Thoracic aorta (tissue), 2 donors: ENCODE data around the gene RFX3. TPM values are rescaled to one million over a fixed set of nuclear protein-coding genes. Genes with fewer than 3 reads are reported as not detected.

Source experiments
- ATAC-seq: fragments of 150-250 bp; one replicate; pipeline ENCODE4 v1.8.0; 2017; ENCODE audit warnings: low read depth; ENCODE audit not compliant: insufficient number of reproducible peaks, low FRiP score
- DNase-seq: peaks from one replicate; pipeline ENCODE4 v3.0.0-alpha.2; 2020; ENCODE audit warnings: low spot score
- H3K27ac ChIP-seq, 2 donors: fragments of 200-600 bp; sonication (generic); 1 replicate in 1 of 2; 2 replicates in 1 of 2; pipeline ENCODE4 v1.5.1; 2016; ENCODE audit warnings: mild to moderate bottlenecking in 2 of 2, moderate library complexity in 2 of 2
- H3K27me3 ChIP-seq: fragments of 200-600 bp; sonication (generic); replicated peaks from 2 replicates; pipeline ENCODE4 v1.6.0; 2016; ENCODE audit warnings: mild to moderate bottlenecking; ENCODE audit not compliant: insufficient read depth
- H3K36me3 ChIP-seq: fragments of 200-600 bp; sonication (generic); one replicate; pipeline ENCODE4 v1.5.1; 2016
- H3K4me1 ChIP-seq, 2 donors: fragments of 200-600 bp; sonication (generic); 1 replicate in 1 of 2; 2 replicates in 1 of 2; pipeline versions ENCODE4 v1.5.1 to v1.6.0; 2016; ENCODE audit warnings: low read depth in 2 of 2, mild to moderate bottlenecking in 1 of 2; ENCODE audit not compliant: control insufficient read depth in 1 of 2
- H3K4me3 ChIP-seq: fragments of 200-600 bp; sonication (generic); 2 replicates; pipeline ENCODE4 v1.5.1; 2016; ENCODE audit warnings: mild to moderate bottlenecking
- H3K9me3 ChIP-seq: fragments of 200-600 bp; sonication (generic); 2 replicates; pipeline ENCODE4 v1.5.1; 2016
- total RNA-seq, 2 donors: library from RNA; depleted of rRNA; stranded (reverse); fragments of >200 nt; gene quantifications; one replicate each; pipeline versions ENCODE4 v1.1.0 to v1.2.3, GENCODE V29; 2016
- TF ChIP-seq, protein P1 (sequence below): fragments of 200-600 bp; sonication (generic); IDR thresholded peaks from one replicate; pipeline ENCODE4 v1.5.1; 2019; ENCODE audit warnings: antibody characterized with exemption

The RFX3 gene
- total RNA-seq, 2 donors from 2014 or later = 2.6 to 15.6 TPM

- DNase-seq (no peak), ATAC-seq (no peak)
- peaks cover 0 to 8% of the 10 kb centered on the region in 2 donors for H3K4me1 ChIP-seq
- no peaks in the 10 kb centered on the region for H3K9me3 ChIP-seq
- peak overlapping the region; percentile 40 for H3K4me3 ChIP-seq
- H3K27ac ChIP-seq = peak overlapping the region in 1 of 2 donors; percentile 24
- H3K36me3 ChIP-seq = no peaks in the 10 kb centered on the region
- H3K27me3 ChIP-seq = no peaks in the 10 kb centered on the region
- TF ChIP-seq, protein P1, sequence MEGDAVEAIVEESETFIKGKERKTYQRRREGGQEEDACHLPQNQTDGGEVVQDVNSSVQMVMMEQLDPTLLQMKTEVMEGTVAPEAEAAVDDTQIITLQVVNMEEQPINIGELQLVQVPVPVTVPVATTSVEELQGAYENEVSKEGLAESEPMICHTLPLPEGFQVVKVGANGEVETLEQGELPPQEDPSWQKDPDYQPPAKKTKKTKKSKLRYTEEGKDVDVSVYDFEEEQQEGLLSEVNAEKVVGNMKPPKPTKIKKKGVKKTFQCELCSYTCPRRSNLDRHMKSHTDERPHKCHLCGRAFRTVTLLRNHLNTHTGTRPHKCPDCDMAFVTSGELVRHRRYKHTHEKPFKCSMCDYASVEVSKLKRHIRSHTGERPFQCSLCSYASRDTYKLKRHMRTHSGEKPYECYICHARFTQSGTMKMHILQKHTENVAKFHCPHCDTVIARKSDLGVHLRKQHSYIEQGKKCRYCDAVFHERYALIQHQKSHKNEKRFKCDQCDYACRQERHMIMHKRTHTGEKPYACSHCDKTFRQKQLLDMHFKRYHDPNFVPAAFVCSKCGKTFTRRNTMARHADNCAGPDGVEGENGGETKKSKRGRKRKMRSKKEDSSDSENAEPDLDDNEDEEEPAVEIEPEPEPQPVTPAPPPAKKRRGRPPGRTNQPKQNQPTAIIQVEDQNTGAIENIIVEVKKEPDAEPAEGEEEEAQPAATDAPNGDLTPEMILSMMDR = no peak
Observed at GRCh38 chr9:3508521-3509291, 17.1 kb downstream of the RFX3 start.

DNA sequence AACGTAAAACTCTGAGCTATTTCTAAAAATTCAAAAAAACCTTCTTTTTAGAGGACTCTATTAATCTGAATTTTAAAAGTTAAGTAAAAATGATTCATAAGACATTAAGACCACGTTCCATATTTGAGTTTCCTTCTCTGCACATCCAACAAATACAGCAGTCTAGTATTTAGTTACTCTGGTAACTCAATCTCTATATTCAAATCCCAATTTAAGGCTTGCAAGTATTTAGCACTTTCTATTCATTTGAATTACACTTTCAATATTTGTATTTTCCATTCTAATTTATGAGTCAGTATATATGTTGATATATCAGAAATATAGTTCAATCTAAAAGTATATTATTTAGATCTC lies 17.7 kb downstream of the RFX3 start:
- Histone ChIP-seq H3K4me1 (peaks cover 0 to 8% of the 10 kb centered on the region in 2 donors), H3K27ac (no peak overlapping the region), H3K36me3 (no peaks in the 10 kb centered on the region), H3K4me3 (peak overlapping the region; percentile 40), H3K9me3 (no peaks in the 10 kb centered on the region), H3K27me3 (no peaks in the 10 kb centered on the region)
- DNase-seq (no peak), ATAC-seq (no peak)
- TF ChIP-seq, protein P1 = no peak

- H3K27ac ChIP-seq = no peak overlapping the region
- DNase-seq = no peak
- no peak for ATAC-seq
- H3K27me3 ChIP-seq = no peaks in the 10 kb centered on the region
- no peaks in the 10 kb centered on the region for H3K36me3 ChIP-seq
- no peaks in the 10 kb centered on the region for H3K9me3 ChIP-seq
- H3K4me1 ChIP-seq = peaks cover 0 to 8% of the 10 kb centered on the region in 2 donors
- TF ChIP-seq, protein P1 = no peak
- peak overlapping the region; percentile 40 for H3K4me3 ChIP-seq
Observed at GRCh38 chr9:3507395-3508077, 18.3 kb downstream of the RFX3 start.

- H3K36me3 ChIP-seq = no peaks in the 10 kb centered on the region
- H3K27ac ChIP-seq = no peak overlapping the region
- ATAC-seq (no peak), DNase-seq (no peak)
- H3K4me3 ChIP-seq = no peak overlapping the region
- H3K9me3 ChIP-seq = no peaks in the 10 kb centered on the region
- TF ChIP-seq, protein P1 = no peak
- H3K27me3 ChIP-seq = no peaks in the 10 kb centered on the region
- H3K4me1 ChIP-seq = peaks cover 0 to 8% of the 10 kb centered on the region in 2 donors
Observed at GRCh38 chr9:3506164-3506563, 19.6 kb downstream of the RFX3 start.

- Histone ChIP-seq H3K36me3 (no peaks in the 10 kb centered on the region), H3K4me1 (peaks cover 3 to 15% of the 10 kb centered on the region in 2 donors), H3K27me3 (no peaks in the 10 kb centered on the region), H3K9me3 (no peaks in the 10 kb centered on the region), H3K27ac (no peak overlapping the region), H3K4me3 (no peak overlapping the region)
- DNase-seq = no peak
- no peak for ATAC-seq
- TF ChIP-seq, protein P1 = no peak
Observed at GRCh38 chr9:3502560-3503398, 23.0 kb downstream of the RFX3 start.
